ENCODE results near the gene REC8.

- TF ChIP-seq CTCF (IDR thresholded peaks at IDR 0.05; ENCODE audit: low read depth, low read length) (no peak), MAX (IDR thresholded peaks at IDR 0.05; ENCODE audit: low read depth, low read length) (no peak)
Observed at GRCh38 chr14:24189059-24189375, 17.1 kb downstream of the REC8 start.
